Activated T-helper 1 cell treated with anti-CD3 and anti-CD28 coated beads, Interleukin-2, amount 50 U/mL, for 16 hours (primary cell): Measurements from ENCODE around the gene MESD.

Experiments
- DNase-seq, 2 donors: peaks; one replicate each; pipeline ENCODE4 v3.0.0-alpha.2; 2020; ENCODE audit warnings: low read depth in 1 of 2, low spot score in 1 of 2

MESD gene

DNA sequence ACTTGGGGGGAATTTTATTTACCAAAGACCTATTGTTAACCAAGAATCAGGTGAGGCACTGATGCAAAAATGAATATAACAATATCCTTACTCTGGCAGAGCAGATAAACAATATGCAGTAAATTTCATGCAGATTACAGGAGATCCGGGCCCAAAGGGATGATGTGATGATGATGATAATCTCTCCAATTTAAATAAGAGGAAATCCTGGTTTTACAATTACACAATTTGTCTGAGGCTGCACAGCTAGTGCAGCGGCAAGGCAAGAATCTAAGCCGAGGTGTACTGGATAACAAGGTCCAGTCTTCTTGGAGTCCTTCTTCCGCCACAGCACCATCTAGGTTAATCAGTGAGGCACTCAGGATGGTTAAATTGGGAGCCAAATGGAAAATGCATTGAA is 2.4 kb upstream of the MESD start:
- DNase-seq = no peak

DNA sequence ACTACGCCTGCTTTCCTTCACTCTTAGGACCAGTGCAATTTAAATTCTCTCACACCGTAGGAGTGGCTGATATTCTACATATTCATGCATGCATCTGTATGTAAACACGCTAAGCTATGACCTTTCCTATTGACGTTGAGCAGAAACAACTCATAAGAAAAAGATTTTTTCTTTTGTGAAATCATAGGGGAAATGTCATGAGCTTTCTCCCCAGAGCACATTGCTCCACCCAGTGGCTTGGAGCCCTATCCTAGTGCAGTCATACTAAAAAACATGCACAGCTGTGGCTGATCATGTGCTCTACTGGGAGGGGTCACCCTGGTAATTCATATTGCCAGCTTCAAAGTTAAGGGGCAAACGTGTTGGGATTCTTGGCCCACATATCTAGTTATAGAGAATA is 1.8 kb upstream of the MESD start:
- DNase-seq = no peak

DNA sequence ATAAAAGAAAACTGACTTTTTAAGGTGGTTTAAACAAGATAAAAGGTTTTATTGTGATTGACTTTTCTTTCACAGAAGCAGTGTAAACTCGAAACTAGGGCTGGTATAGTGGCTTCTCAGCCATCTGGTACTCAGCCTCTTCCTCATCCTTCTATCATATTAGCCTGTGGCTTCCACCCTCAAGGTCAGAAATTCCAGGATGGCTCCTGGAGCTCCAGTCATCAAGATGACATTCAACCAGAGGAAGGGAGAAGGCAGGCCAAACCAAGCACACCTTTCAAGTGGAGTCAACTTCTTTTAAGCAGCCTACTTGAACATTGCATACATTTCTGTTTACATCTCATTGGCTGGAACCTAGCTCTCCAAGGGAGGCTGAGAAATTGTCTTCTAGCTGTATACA is 1.3 kb upstream of the MESD start:
- no peak for DNase-seq

DNA sequence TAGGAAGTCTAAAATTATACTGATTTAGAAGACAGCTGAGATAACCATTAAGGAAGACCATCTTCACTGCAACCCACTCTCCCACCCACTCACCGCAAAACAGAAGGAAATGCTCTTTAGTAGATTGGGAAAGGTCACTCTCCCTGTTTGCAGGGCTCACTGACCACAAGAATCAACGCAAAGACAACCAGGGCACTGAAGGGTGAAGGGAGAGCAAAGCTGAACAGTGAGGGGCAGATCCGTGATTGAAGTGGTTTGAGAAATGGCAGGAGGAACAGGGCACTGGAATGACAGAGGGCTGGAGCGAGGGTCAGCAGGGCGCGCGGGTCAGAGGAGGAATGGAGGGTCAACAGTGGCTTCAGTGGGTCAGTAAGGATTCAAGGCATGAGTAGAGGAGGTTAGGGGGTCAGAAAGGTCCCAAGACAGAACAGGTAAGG is 520 bp downstream of the MESD start:
- no peak for DNase-seq

DNA sequence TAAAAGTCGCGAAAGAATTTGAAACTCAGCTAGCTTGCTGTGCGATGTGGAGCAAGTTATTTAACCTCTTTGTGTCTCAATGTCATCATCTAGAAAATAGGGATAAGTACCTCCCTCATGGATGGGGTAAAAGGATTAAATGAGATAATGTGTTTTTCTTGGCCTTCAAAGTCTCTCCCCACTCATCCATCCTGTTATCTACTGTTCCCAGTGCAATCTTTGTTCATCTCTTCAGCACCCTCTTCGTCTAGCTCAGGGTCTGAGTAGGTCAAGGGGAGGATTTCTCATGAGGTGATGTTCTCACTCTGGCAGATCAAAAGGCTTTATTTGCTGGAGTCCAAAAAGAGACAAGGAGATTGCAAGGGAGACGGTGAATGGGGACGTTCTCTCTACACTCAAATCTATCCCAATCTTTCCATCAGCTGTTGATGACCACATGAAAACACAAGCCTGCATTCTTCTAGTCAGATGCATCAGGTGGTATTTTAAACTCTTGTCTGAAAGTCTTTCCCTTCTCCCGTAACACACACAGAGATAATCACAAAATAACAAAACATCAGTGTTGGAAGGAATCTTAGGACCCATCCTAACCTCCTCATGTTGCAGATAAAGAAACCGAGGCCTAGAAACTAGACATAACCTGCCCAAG is 1.3 kb downstream of the MESD start:
- DNase-seq = no peak

DNA sequence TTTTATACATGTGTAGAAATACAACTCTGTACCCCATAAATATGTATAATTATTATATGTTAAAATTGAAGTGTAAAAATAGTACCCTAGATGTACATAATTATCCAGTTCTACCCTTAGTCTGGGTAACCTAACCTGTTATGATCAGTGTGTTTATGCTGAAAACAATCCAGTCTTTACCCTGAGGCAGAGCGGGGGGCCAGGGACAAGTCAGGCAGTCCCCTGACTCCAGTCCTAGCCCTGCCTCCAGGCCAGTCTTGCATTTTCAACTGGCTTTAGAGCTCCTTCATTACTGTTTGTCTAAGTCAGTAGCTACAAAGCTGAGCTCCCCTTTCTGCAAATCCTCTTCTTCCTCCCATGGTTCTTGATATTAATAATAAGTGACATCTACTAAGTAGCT is 3.1 kb downstream of the MESD start:
- DNase-seq = no peak

DNA sequence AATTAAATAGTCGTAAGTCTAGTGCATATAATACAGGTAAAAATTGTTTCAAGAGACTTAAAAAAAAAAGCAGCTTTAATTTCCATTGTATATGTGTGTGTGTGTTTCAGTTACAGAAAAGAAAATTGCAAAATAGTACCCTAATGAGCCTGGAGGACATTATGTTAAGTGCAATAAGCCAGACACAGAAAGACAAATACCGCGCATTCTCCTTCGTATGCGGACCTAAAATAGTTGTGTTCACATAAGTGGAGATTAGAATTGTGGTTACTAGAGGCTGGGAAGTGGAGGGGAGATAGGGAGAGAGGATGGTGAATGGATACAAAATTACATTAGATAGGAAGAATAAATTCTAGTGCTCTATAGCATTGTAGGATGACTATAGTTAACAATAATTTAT is 3.6 kb downstream of the MESD start:
- no peak for DNase-seq

DNA sequence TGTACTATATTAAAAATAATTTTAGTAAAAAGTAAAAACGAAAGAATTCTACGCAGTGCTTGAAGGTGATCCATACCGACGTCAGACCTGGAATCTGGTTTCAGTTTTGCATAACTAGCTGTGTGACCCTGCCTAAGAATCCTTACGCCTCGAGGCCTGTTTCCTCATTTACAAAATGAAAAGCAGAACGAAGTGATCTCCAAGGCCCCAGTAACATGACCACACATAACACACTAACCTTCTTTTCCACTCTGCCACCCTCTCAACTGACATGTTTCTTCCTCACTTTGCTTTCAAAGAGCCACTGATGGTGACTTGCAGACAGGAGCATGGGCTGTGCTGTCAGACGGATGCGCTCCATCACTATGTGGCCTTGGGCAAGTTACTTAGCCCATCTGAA is 4.8 kb downstream of the MESD start:
- no peak for DNase-seq

DNA sequence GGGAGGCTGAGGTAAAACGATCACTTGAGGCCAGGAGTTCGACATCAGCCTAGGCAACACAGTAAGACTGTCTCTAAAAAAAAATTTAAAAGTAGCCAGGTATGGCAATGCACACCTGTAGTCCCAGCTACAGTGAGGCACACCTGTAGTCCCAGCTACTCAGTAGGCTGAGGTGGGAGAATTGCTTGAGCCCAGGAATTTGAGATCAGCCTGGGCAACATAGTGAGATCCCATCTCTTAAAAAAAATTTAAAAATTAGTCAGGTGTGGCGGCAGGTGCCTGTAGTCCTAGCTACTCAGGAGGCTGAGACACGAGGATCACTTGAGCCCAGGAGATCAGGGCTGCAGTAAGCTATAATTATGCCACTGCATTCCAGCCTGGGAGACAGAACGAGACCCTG is 6.8 kb downstream of the MESD start:
- no peak for DNase-seq

DNA sequence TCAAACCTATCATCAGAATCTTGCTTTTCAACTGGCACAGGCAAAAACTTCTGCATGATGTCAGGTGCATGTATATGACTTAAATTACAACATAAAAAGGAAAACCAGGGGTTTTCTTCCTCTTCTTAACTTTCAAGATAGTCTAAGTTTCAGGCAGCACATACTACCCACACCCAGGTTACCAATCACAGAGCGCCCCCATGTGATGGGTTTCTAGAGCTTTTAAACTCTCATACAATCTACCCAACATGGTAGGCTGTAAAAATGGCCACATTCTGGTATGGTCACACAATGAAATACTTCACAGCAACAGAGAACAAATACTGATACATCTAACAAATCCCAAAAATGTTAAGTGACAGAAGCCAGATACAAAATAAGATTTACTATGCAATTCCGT is 7.4 kb downstream of the MESD start:
- DNase-seq = no peak

DNA sequence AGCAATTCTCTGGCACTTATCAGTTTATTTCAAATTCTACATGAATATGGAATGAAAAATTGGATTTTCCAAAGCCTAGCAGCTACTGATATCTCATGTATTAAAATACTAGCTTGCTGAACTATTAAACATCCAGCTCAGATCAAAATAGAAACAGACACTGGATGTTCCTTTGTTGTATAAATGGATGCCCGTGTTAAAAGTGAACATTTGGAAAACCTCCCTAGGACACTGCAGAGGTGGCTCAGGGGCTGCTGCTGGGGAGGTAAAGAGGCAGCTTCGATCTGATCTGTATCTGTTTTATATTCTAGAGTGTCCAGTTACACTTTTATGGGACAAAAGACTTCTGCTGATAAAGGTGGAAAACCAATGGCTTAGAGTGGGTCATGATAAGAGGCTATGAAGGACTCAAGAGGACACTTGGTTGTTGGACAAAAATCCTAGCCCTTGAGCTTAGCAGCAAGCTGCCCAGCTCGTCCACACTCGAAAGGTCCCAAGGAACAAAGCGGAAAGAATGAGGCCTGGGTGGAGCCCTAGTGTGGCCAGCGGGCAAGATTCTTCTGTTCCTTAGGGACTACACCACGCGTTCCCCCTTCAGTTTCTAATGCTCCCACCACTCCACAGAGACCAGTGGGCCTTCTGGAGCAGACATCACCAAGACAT is 9.9 kb downstream of the MESD start:
- no peak for DNase-seq

DNA sequence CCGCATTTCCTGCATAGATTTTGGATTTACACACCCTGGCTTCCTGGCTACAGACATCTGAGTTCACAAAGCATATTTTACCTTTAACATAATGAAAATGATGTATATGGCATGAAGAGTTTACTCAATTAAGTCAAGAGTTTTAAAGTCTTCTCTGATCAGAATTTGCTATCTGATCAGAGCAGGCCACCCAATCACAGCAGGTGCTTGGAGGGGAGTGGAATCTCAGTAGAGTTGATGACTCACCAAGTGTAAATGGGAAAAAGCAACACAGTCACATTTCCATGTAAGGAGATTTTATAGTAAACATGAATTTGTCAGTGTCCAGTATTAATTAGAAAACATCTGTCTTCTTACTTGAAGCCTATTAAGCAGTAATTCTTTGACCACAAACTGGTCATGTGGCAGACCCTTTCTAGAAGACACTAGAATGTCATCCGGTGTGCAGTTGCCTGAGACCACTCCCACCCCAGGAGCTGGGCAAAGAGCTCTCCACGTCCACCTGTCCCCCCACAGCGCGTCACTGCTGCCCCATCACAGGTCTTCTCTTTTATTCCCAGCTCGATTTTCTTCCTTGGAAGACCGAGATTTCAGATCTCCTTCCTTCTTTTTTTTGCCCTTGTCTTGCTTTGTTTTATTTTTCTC is 10.8 kb downstream of the MESD start:
- DNase-seq = no peak

DNA sequence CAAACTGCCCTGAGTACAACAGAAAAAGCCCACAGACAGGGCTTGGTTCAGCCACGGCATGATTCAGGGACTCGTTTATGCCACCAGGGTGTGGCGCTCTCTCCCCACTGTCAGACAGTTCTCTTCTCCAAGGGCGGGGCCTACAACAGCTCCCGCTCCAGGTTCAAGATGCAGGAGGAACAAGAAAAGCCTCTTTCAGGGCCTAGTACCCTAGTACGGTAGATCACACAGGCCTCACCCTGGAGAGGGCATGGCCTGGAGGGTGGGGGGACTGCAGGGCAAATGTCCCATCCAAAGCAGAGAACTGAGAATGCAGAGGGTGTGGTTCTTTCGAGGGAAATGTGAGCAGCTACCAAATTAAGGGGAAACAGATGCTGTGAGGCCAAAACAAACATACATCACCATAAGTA is 12.0 kb downstream of the MESD start:
- DNase-seq = no peak

DNA sequence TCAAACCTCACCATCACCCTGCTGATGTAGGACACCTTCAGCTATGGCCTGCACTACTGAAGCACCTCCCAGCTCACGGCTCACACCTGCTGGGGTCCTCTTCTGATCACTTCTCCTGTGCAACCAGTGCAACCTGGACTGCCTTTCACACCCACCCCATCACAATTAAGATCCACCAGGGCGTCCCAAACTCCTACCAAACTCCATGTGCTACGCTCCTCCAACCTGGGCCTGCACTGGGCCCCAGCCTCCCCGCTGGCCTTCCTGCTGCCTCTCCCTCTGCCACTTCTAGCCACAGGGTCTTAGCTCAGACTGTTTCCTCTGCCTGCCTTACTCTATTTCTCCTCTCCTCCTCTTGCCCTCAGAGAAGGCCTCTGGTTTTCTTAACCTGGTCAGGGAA is 12.8 kb downstream of the MESD start:
- no peak for DNase-seq

DNA sequence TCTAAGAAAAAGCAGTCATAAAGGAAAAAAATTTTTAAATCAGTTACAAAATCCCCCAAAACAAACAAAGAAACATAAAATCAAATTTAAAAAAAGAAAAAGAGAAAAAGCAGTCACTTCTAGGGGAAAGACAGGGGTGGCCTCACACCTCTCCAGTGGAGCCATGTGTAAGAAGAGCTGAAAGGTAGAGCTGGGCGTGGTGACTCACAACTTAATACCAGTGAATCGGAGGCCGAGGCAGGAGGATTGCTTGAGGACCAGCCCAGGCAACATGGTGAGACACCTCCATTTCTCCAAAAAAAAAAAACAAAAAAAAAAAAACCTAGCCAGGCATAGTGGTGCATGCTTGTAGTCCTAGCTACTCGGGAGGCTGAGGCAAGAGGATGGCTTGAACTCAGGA is 14.7 kb downstream of the MESD start:
- no peak for DNase-seq

DNA sequence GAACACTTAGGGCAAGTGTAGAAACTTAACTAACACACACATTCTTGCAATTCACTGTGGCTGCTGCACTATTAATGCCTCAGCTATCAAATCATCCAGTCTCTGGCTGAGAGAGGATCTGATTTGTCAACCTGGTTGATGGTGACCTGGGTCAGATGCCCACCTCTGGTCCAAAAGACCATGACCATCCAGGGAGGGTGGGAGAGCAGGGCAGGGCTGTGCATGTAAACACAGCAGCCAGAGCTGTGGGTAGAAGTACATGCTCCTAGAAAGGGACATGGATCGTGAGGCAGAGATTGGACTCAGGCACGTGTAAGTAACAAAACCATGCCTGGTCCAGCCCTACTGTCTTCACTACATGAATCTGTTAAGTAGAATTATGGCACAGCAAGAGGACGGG is 17.3 kb downstream of the MESD start:
- no peak for DNase-seq

DNA sequence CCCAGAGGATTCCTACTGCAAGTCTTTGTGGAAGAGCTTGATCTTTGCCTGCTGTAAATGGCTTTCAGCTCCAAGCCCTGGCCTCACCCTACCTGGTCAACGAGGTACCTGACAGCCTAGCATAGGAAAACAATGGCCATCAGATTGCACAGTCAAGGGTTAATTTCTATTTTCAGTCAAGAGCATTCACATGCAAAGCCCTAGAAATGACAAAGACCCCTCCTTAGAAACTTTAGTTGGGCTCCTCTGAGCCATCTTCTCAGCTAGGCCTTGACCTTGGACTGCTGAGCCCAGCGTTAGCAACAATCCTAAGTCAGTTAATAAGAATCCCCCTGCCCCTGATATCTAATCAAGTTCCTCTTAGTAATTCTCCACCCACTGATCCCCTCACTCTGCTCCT is 18.5 kb downstream of the MESD start:
- DNase-seq = no peak

DNA sequence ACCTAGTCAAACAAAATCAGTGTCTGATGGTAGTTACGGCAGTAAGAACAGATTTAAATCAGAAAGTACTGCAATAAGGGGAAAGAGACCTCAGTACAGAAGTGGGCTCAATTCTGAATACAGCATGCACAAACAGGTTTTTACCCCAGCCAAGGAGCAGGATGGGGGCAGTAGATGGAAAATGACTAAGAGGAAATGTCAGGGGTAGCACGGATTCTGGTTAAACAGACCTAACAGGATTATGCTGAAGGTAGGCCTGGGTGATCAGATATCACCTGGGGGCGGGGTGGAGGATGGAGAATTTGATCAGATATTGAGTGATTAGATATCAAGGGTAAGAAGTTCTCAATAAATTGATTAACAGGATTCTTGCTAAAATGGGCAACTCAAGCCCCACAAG is 19.0 kb downstream of the MESD start:
- no peak for DNase-seq

DNA sequence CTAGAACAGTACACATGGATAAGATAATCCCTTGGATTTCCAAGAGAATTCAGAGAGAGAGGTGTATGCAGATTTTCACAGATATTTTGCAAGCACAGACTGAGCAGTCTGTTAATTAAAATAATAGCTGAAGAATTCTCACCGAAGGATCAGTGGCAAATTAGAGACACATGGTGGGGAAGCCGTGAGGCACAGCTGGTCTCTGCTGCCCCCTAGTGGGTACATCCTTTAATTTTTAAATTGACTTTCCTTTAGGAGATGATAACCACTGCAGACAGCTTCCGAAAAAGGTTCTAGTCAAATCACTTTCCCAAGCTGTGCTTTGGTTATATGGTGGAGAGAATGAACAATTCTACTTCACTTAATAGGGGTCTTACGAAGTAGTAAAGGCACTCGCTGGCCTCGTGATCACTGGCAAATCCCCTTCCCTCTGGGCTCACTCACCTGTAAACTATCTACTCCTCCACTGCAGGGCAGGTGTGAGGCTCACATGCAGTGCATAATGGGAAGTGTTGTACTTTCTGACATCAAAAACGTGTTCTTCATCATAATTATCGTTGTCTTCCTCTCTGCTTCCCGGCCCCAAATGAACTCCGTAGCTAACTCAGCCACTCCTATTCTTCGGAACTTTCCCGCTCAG is 19.5 kb downstream of the MESD start:
- peak; percentile 9 to 26 for DNase-seq

DNA sequence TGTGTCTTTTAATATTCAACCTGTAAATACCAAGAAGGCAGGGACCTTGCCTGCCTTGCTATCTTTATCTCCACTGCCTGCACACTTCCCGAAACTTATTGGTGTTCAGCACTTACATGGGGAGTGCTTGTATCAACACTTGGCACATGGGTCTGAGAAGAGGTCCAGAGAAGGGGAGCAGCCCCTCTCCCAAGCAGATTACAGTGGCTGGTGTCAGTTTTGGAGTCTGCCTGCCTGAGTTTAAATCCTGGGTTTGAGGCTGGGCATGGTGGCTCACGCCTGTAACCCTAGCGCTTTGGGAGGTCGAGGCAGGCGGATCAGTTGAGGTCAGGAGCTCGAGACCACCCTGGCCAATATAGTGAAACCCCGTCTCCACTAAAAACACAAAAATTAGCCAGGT is 20.3 kb downstream of the MESD start:
- DNase-seq = no peak

DNA sequence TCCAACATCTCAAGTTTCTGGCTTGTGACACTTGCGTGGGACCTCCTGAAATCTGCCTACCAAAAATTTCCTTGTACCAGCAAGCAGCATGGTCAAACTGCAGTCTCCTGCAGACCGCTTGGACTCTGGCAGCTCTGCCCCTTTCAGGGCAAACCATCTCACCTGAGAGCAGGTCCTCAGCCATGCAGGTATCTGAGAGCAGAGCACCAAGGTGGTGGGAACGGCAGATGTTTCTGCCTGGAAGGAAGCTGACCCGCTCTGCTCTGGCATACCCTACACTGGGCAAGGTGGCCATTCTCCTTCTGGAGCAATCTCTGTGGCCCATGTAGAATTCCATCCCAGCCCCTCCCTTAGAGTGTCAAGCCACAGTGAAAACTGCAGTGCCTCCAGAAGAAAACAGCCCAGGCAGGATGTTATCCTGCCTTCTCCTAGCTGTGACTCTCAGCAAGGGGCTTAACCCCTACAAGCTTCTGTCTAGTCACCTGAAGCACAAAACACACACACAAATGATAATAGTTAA is 21.6 kb downstream of the MESD start:
- no peak for DNase-seq

DNA sequence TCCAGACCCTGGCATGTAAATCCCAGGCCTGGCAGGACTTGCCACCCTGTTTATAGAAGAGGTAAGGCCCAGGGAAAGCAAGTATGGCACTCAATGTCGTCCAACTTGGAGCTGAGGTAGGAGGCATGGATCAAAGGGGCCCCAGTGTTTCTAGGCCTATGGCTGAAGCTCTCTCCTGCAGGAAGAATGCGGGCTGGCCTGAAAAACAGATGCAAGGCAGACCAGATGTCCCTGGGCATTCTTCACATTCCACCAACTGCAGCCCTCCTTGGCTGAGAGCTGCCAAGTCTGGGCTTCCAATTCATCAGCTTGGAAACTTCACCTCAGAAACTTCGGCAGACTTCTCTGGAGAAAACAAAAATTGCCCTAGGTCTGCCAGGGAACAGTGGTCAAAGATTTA is 22.2 kb downstream of the MESD start:
- no peak for DNase-seq
